ENCODE measurements around the gene MED27. TPM values are rescaled to one million over a fixed set of nuclear protein-coding genes. Genes with fewer than 3 reads are reported as not detected.
"Not testable (repeated sequence)": the region's sequence is repeated elsewhere in the genome, so short reads cannot be mapped to it uniquely, and the experiment has no call there.

MED27 gene
- total and polyA plus RNA-seq, 8 donors = 3.2 to 11.7 (median 5.8) TPM

- DNase-seq (no peak), ATAC-seq (no peak), FAIRE-seq (no peak)
- Histone ChIP-seq H3K9me3 (no peaks in the 10 kb centered on the region), H3K36me3 (no peaks in the 10 kb centered on the region), H3K4me3 (no peak overlapping the region), H3K27ac (no peak overlapping the region), H3K27me3 (no peaks in the 10 kb centered on the region), H3K4me1 (no peaks in the 10 kb centered on the region)
- WGBS, 2 donors = 97 to 98% methylated on average over 4 of the region's 4 CpGs
- intact Hi-C loops (cut with DNase I) = no loop called here
- TF ChIP-seq CTCF (IDR thresholded peaks at IDR 0.05) = no peak
These were observed 155.9 kb downstream of the MED27 start for GRCh38 chr9:131923766-131924165.

GRCh38 chr9:131923132-131923671, 156.5 kb downstream of the MED27 start:
- DNase-seq = no peak
- Histone ChIP-seq H3K27me3 (no peaks in the 10 kb centered on the region), H3K27ac (no peak overlapping the region), H3K4me1 (no peaks in the 10 kb centered on the region), H3K36me3 (no peaks in the 10 kb centered on the region), H3K9me3 (no peaks in the 10 kb centered on the region), H3K4me3 (no peak overlapping the region)
- intact Hi-C loops (cut with DNase I) = no loop called here
- TF ChIP-seq CTCF (IDR thresholded peaks at IDR 0.05) = no peak
- no peak for ATAC-seq
- 94 to 98% methylated on average over 3 of the region's 3 CpGs for WGBS, 2 donors
- no peak for FAIRE-seq

- H3K36me3 ChIP-seq; FAIRE-seq; H3K4me1 ChIP-seq; H3K9me3 ChIP-seq; H3K27me3 ChIP-seq; ATAC-seq; H3K27ac ChIP-seq; DNase-seq; intact Hi-C loops (cut with DNase I); H3K4me3 ChIP-seq: not testable (repeated sequence)
- 95% methylated on average over 5 of the region's 5 CpGs for WGBS, 2 donors
These were observed 158.0 kb downstream of the MED27 start for GRCh38 chr9:131921635-131922034.

DNA sequence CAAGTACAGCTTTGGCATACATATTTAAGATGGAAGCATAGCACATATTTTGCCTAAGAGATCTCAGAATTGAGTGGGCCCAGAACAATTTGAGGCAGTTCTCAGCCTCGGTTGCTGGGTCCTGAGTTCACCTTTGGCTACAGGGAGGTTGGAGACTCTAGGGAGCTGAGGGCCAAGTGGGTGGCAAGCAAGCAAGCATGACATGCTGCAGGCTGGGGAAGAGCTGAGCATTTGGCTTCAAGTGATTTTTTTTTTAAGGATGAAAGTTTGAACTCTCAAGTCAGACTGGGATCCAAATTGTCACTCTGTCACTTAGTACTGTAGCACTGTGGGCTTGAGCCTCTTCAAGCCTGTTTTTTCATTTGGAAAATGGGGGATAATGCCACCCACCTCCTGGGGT, 160.5 kb downstream of the MED27 start:
- DNase-seq (no peak), ATAC-seq (no peak), FAIRE-seq (no peak)
- Histone ChIP-seq H3K27me3 (no peaks in the 10 kb centered on the region), H3K4me1 (no peaks in the 10 kb centered on the region), H3K9me3 (no peaks in the 10 kb centered on the region), H3K27ac (no peak overlapping the region), H3K4me3 (no peak overlapping the region), H3K36me3 (no peaks in the 10 kb centered on the region)
- no peak for TF ChIP-seq CTCF (IDR thresholded peaks at IDR 0.05)
- 81 to 87% methylated on average over 1 of the region's 1 CpG for WGBS, 2 donors
- intact Hi-C loops (cut with DNase I) = no loop called here

DNA sequence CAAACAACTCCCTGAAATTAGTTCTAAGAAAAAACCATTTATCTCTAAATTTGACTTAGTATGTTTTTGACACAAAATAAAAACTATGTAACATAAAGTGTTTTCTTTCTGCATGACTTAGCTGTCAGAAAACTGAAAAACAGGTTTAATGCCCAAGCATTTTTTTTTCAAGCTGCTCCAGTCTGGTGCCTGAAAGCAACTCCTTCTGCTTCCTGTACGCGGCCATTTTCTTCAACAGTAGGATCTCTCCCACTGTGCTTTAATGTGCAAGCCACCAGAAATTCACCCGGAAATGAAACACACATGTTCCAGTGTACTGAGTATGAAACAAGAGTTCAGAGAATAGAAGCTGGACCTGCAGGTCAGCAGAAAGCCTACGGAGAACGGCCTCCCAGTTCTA, 161.2 kb downstream of the MED27 start:
- Histone ChIP-seq H3K36me3 (no peaks in the 10 kb centered on the region), H3K4me3 (no peak overlapping the region), H3K4me1 (no peaks in the 10 kb centered on the region), H3K27ac (no peak overlapping the region), H3K27me3 (no peaks in the 10 kb centered on the region), H3K9me3 (no peaks in the 10 kb centered on the region)
- no peak for ATAC-seq
- intact Hi-C loops (cut with DNase I) = no loop called here
- DNase-seq = no peak
- 86 to 91% methylated on average over 5 of the region's 5 CpGs for WGBS, 2 donors
- no peak for FAIRE-seq
- TF ChIP-seq CTCF (IDR thresholded peaks at IDR 0.05) = no peak

All from pancreas (tissue), 10 donors.